NCI-H146 (cell line): Measurements from ENCODE around the gene HAND2.

Experiments
- DNase-seq: peaks from one replicate; lab custom pipeline; 2025; lab: John Stamatoyannopoulos, UW

The HAND2 gene

DNA sequence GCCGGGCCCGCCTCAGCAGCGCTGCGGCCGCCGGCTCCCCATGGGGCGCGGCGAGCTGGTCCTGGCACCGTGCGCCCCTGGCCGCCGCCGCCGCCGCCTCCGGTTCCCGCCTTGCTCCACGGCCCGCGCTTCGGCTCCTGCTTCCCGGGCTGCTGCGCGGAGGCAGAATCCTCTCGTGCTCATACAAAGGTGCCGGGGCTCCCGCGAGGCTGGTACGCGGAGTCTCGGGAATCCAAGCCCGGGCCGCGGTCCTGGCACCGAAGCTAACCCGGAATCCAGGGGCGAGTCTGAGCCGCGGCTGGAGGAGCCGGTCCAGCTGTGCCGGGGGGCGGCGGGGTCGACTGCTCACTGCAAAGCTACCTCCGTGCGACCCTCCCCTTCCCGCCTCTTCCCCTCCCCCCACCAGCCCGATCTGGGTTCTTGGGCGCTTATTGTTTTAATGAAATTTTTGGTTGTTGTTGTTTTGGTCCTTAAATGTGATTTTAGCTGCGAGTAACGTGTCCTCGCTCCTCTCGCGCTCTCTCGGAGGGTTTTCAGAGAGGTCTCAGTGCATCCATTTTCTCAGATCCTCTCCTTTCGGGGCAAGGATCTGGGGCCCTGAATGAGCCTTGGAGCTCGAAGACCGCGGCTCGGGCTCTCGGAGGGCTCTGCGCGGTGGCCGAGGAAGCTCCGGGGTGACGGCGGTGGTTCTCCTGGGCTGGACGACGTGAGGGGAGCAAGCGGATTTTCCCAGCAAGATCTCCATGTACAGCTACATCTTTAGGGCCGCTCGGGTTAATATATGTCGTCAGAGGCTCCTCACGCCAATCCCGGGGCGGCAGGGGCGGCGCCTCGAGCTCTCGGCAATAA lies at the start of gene HAND2:
HAND2 (minus strand) TSS at position 753 of the 849 bp plus-strand sequence. CDS start 940 bp downstream, outside the sequence.
- DNase-seq: no peak

DNA sequence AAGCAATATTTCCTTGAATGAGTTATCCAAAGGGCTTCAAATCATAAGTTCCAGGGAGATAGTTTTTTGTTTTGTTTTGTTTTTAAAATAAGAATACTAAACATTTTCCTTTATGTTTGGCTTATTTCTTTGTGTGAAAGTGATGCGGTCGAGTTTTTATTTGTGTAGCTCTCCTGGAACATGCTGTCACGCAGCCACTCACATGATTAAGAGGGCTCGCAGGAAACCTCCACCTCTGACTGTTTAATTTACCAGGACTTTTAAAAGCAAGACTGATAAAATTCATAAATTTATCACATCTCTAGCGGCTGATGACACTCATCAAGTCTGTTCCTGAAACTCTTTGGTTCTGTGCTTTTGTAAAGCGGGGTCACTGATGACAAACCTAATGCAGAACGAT lies 48.9 kb upstream of the HAND2 start:
- no peak for DNase-seq

DNA sequence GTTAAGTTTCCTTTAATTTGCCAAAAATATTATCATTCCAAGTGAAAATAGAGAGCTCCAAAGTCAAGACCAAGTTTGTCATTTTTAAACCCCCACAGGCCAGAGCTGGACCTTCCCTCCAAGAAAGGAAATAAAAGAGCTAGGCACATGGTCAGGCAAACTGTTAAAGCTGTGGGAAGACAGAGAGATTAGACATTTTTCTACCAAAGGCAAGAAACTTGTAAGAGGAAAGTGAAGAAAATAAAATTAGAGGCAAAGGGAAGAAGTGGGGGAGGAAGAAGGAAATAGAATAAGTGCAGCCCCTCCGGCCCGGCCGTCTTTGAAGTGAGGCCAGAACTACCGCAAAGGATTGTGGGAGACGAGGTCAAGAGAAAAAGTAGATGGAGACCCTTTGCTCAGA lies 47.9 kb upstream of the HAND2 start:
- DNase-seq: no peak

DNA sequence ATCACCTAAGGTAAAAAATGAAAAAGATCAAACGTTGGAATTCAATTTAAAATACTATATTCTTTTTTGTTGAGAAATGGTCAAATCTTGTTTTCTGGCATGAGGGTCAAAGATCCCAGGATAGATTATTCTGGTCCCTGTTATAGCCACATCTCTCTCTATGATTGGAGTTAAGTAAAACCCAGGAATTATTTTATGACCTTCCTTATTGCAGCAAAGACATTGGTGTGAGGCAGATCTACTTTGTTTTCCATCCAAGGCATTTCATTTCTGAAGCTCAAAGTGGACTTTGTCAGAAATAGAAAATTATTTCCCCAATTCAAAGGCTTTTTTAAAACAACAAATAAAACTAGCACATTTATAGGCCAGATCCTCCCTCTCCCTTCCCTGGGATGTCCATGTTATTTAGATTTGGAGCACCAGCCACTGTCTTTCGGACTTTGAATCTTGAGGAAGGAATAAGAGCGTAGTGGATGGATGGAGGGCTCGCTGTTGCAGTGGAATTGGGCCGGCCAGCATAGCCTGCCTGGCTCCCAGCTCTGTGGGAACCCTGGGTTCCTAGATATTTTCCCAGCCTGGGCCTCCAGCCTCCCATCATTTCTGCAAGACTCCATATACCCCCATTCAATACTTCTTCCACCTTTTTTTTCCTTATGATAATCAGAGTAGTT lies 45.6 kb upstream of the HAND2 start:
- no peak for DNase-seq

DNA sequence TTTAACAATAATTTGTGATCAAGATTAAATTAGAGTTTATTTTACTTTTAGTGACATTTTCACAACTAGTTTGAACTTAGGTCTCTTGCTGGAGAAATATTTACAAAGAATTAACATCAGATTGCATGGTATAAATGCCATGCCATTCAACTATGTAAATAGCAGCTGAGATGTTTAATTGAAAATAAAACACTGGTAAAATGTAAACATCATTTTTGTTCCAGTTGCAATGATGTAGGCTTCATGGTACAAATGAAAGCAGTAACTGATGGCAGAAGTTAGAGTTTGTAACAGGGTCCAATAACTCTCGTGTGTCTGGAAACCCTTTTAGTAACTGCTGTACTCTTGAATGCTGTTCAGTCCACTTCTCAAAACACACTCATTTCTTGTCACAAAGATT lies 43.7 kb upstream of the HAND2 start:
- no peak for DNase-seq

DNA sequence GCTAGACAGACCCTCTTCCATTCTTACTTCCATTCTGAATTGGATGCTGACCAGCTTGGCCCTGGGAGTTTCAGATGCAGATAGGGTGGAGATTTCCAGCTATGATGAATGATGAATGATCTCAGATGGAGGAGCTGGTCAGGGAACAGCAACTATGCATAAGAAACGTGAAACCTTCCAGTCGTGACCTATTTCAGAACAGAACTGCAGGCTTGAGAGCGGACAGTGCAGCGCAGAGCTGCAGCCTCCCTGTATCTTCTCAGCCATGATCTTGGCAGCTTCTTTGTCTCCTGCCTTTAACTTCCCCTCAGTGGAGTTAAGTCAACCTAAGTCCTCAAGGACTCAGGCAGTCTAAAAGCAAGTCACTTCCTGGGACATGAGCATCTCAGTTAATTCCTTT lies 43.3 kb upstream of the HAND2 start:
- no peak for DNase-seq

DNA sequence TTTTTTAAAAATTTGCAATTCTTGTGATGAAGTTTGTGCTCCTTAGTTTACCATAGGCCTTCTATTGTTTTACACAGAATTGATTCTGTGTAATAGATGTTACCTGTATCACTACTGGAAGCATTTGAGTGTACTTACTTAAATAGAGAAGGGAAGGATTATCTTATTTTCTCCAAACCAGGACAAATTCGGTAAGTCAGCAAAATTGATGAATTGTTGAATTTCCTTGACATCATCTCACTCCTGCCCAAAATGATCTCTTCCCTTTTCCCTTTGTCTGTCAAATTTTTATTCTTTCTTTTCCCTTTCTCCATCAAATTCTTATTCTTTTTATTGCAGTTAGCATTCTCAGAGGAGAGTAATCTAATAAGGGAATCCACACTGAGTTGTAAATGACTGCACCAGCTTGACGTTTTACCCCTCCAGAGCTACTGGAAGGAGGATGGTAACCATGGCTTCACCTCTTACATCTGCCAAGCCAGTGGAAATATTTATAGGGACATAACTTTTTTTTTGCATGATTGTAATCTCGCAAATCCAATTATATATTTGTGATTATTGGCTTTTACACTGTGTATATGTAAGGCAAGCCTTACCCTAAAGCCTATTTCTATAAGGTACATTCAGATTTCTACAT lies 42.6 kb upstream of the HAND2 start:
- no peak for DNase-seq

DNA sequence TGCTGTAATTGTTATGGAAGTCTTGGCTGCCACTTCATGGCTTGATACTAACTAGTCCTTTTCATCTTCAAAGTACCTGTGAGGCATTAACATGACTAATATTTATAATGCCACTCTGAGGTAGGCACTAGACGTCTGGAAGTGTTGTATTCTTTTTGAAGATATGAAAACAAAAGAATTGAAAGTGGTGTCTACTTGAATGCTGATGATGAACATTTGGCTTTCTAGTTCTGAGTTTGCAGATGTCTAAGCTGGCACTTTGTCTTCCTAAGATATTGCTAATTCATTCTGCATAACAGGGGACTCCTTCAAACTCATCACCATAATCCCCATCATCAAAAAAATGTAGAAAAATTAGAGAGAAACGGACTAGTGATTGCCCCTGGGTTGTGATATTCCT lies 41.6 kb upstream of the HAND2 start:
- DNase-seq: no peak

DNA sequence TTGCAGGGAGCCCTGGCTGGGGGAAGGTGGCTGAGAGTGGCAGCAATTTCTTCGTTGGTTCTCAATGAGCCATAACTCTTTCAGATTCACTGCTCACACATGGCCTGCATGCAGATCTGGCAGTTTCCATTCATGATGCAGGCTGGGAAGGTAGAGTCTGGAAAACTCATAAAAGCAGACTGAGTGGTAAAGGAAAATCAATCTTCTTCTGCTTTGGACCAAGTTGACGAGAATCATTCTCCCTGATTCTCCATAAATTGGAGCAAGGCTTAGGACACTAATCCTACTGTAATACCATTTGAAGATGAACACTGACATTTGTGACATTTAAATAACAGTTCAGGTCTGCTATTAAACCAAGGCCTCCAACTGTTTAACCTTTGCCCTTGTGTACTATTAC lies 35.3 kb upstream of the HAND2 start:
- no peak for DNase-seq

DNA sequence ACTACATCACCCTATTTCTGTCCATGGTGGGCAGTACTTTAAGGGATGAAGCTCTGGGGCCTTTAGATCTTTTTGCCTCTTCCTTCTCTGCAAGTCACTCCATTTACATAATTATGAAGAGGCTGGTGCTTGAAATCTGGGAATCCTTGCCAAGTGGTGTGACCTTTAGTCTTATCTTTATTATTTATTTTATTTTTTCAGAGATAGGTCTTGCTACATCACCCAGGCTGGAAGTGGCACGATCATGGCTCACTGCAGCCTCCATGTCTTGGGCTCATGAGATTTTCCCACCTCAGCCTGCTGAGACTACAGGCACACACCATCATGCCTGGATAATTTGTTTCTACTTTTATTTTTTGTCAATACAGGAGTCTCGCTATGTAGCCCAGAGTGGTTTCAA lies 34.4 kb upstream of the HAND2 start:
- no peak for DNase-seq

DNA sequence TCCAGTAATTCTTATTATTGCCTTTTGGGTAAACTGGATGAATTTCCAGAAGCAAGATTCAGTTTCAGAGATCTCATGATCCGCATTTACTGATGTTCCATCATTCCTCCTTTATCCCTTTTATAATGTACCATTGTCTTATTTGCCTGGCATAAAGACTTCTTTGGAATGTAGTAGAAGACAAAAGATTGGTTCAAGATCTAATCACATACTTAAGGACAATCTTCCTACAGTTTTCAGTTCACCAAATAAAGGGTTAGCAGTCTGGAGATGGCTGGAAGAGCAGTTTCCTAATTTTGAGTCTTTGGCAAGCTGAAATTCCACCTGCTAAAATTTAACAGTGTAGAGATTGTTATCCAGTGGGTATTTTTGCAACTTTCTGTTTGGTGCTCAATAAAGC lies 30.9 kb upstream of the HAND2 start:
- DNase-seq: no peak

DNA sequence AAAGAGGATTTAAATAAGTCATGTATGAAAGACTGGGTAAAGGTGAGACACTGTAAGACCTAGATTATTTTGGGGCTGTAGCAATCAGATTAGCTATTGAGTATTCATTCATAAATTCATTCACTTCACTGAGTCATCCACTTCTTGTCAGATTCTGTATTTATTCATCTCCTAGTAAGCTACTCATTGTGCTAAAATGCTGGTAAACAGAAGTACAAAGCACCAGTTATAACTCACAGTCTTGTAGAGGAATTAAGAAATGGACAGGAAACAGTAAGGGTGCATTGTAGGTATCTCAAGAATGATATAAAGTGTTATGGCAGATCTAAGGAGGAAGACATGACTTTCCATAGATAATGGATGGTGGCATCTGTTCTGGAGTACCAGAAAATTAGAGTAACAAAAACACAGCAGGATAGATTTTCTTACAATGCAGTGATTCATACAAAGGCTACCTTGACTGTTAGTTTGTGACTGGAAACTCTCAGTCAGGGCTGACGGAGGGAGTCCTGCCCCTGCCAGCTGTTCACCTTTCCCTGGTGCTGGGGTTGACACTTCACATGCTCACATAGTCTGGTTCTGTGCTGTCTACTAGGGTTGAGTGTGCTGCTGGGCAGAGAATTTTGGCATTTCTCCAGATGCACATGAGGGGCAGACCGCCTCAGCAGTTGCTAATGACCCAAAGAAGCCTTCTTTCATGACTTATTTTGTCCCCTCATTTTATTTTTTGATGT lies 26.5 kb upstream of the HAND2 start:
- peak; percentile 4 for DNase-seq

DNA sequence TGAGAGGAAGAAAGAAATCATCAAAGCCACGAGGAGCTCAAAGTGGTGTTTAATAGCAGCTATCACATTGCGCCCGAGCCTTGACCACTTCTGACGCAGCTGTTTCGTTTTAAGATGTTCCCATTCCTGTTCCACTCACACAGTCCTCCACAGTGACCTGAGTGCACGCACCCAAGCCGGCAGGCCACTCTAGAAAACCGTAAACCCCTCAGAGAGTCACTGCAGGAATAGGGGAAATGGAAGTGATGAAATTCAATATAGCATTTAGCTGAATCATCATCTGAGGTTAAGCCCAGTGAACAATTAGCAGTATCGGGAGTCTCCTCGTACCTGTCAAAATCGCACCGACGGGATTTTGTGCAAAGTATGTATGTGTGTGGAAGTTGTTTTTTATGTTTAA lies 17.9 kb upstream of the HAND2 start:
- no peak for DNase-seq

DNA sequence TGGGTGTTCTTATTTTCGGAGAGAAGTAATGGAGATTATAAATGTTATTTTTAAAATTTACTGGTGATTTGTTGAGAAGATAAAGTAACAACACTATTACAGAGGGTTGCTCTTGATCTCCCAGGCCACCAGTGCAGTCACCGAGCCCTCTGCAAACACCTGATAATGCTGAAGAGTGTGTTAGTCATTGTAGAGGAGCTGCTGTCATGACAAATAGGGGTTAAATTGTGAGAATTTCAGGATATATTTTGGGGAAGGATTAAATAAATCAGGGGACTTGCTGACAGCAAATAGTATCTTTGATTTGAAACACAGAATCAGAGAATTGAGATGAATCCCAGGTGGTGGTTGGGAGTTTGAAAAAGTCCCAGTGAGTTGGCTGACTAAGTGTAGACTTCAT lies 16.7 kb upstream of the HAND2 start:
- DNase-seq: no peak

DNA sequence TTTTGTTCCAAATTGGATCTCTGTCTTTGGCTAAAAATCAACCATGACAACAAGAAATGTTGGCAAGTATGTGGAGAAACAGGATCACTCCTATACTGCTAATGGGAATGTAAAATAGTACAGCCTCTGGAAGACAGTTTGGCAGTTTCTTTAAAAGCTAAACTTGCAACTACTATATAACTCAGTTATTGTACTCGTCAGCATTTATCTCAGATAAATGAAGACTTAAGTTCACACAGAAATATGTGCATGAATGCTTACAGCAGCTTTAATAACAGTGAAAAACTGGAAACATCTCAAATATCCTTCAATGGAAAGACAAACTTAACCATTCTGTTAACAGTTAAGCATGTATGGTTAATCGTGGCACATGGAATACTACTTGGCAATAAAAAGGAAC lies 15.4 kb upstream of the HAND2 start:
- no peak for DNase-seq

DNA sequence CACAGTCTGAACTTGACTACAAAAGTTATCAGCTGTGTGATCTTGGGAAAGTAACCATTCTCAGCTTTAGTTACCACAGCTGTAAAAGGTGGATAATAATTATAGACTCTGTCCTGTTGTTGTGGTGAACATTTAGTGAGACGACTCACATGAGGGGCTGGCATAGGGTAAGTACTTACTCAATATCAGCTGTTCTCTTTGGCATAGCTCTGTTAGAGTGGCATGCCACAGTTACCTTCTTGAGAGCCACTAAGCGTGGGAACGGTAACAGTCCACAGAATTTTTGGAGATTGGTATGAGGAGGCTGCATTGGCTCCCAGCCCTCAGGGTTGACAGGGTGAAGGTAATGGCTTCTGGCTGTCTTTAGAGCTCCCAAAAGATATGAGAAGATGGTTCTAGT lies 13.2 kb upstream of the HAND2 start:
- DNase-seq: no peak

DNA sequence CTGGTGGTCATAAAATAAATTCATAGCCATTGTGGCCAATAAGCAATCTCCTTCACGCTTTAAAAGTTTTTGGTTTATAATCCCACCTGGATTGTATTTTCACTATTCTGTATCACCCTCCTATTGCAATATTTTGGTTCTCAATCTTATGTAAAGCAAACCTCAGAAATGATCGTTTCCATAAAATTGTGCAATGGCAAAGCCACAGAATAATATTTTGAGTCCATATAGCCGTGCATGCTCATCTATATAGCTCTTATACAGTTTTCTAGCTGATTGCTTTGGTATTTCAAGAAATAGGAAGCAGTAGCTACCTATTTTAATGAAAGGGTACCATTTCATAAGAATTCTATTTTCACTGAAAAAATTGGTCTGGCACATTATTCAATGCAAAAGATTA lies 10.0 kb upstream of the HAND2 start:
- DNase-seq: no peak

DNA sequence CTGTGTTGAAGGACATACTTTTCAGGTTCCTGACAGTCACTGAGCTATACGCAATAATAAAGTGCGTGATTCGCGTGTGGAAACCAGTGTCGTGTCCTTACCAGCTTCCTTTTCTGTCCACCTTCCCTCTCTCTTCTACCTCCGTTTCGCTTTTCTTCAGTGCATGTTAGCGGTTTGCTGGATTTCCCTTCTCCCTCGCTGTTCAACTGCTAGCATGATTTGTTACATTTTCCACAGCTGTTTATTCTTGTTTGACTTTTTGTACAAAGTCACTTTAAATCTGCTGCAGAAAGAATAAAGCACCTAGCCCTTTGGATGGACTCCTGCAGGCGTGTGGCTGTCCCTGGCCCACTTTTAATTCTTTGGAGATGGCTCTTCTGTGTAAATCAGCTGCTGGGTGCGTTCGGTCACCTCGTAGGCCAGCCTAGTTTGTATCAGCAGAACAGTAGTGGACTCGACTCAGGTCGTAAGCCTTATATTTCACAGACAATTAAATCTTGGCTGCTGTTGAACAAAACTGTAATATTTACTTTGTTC lies 8.9 kb upstream of the HAND2 start:
- DNase-seq: peak; percentile 17

DNA sequence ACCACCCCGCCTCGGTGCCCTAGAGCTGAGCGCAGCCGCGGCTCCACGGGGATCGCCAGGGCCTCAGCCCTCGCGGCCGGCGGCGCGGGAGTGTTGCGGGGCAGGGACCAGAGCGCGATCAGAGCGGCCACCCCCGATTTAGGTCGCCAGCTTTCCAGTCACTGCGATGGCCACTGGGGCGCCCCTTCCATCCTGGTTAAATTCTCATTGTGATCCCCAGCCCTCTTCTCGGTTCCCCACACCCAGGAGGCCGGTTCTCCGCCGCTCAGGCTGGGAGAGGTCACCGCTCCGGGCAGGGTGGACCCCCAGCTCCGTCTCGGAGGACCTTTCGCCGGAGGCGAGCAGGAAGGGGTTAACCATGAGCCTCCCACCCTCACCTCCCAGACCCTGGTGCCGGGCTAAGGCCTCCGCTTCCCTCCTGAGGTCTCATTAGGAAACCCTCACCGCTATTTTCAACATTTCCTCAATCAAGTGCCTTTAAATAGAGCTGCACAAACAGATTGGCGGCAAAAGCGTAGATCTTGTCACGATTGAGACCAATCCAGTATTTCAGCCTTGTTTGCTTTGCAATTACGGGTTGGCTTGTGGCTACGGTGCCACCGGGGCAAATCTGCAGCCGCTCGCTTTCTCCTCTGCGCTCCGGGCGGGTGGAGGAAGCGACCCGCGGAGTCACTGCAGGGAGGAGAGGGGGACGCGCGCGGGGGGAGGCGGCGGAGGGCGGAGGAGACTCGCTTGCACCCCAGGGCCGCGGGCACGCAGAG lies 8.3 kb upstream of the HAND2 start:
- peak; percentile 51 for DNase-seq

DNA sequence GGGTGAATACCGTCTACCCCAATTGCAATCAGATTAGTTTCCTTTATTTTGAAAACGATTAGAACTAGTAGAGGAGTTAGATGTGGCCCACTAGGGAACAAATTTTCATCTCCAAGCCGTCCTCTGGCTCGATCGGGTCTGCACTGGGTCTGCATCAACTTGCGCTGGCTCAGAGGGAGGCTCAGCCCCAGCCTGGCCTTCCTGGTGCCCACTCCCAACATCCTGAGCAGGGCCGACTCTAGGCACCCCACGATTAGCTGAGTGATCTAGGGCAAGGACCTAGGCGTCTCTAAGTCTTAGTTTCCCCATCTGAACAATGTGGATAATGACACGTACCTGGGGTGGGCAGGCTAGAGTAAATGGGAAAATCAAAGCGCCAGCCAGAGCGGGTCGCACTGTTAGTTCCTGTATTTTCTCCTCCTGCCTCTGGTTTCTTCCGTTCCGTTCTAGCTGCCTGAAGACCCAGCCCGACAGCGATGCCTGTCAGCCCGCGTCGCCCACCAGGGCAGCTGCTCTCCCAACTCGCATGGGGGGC lies 7.7 kb upstream of the HAND2 start:
- no peak for DNase-seq

DNA sequence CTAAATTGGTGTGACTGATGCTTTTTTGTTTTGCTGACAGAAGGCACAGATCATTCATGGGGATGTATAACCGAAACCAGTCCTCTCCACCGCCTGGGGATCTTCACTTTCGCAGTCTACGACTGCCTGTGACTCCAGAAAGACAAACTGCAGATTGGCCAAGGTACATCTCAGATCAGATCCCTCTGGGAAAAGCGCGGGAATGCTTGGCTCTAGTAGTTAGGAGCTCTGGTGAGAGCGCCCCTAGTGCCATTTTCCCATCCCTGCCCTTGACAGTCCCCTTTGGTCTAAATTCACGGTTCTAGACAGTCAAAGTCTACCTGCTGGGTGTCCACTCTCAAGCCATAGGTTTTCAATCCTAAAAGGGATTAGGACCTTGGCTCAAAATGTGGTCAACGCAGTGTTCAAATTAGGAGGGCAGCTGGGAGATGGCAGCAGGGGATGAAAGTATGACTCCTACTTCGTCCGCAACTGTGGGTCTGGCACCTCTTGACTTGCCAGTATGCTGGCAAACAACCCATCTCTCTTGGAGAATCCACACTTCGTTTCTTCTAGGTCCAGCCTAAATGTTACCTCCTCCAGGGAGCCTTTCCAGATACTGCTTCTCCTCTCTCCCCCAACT lies 6.9 kb upstream of the HAND2 start:
- no peak for DNase-seq
